BE2C (cell line): ENCODE results near the gene BLZF1.
"Not testable (repeated sequence)": the region's sequence is repeated elsewhere in the genome, so short reads cannot be mapped to it uniquely, and the experiment has no call there.

Source experiments
- DNase-seq: peaks from one replicate; pipeline ENCODE4 v3.0.0-alpha.2; 2020
- H3K27me3 ChIP-seq: fragments of 250-450 bp; sonication (Bioruptor Pico); 2 replicates; pipeline ENCODE4 v1.5.1; 2020; ENCODE audit warnings: mild to moderate bottlenecking
- H3K36me3 ChIP-seq: fragments of 250-450 bp; sonication (Bioruptor Pico); 2 replicates; pipeline ENCODE4 v1.5.1; 2020; ENCODE audit warnings: mild to moderate bottlenecking
- H3K4me1 ChIP-seq: fragments of 250-450 bp; sonication (Bioruptor Pico); 2 replicates; pipeline ENCODE4 v1.5.1; 2020
- H3K4me3 ChIP-seq: 2 replicates; pipeline ENCODE4 v1.5.1; 2011; ENCODE audit warnings: low read depth, low read length
- H3K9me3 ChIP-seq: fragments of 250-450 bp; sonication (Bioruptor Pico); 2 replicates; pipeline ENCODE4 v1.5.1; 2020
- CTCF ChIP-seq: IDR thresholded peaks from 2 replicates; pipeline ENCODE4 v1.5.1; 2012; ENCODE audit warnings: mild to moderate bottlenecking, low read depth, low read length

The BLZF1 gene

GRCh38 chr1:169326261-169326955 lies 41.6 kb upstream of the BLZF1 start:
- no peaks in the 10 kb centered on the region for H3K36me3 ChIP-seq
- H3K9me3 ChIP-seq = no peaks in the 10 kb centered on the region
- H3K4me3 ChIP-seq = no peak overlapping the region
- no peaks in the 10 kb centered on the region for H3K4me1 ChIP-seq
- TF ChIP-seq CTCF = no peak
- no peaks in the 10 kb centered on the region for H3K27me3 ChIP-seq
- DNase-seq = no peak

GRCh38 chr1:169326956-169327268 lies 41.1 kb upstream of the BLZF1 start:
- DNase-seq = no peak

GRCh38 chr1:169327875-169328274 lies 40.1 kb upstream of the BLZF1 start:
- DNase-seq = no peak
- Histone ChIP-seq H3K4me1 (no peaks in the 10 kb centered on the region), H3K9me3 (no peaks in the 10 kb centered on the region), H3K36me3 (no peaks in the 10 kb centered on the region), H3K4me3 (no peak overlapping the region), H3K27me3 (no peaks in the 10 kb centered on the region)
- no peak for TF ChIP-seq CTCF

More at GRCh38 chr1:169326956-169327268, 41.1 kb upstream of the BLZF1 start:
- TF ChIP-seq CTCF = no peak
- Histone ChIP-seq H3K27me3 (no peaks in the 10 kb centered on the region), H3K4me3 (no peak overlapping the region), H3K9me3 (no peaks in the 10 kb centered on the region), H3K4me1 (no peaks in the 10 kb centered on the region), H3K36me3 (no peaks in the 10 kb centered on the region)

GRCh38 chr1:169329383-169329782 lies 38.6 kb upstream of the BLZF1 start:
- Histone ChIP-seq H3K27me3 (no peaks in the 10 kb centered on the region), H3K36me3 (no peaks in the 10 kb centered on the region), H3K4me3 (no peak overlapping the region), H3K9me3 (no peaks in the 10 kb centered on the region), H3K4me1 (no peaks in the 10 kb centered on the region)
- TF ChIP-seq CTCF = no peak
- DNase-seq = no peak

GRCh38 chr1:169330927-169331326 lies 37.1 kb upstream of the BLZF1 start:
- Histone ChIP-seq H3K9me3 (no peaks in the 10 kb centered on the region), H3K27me3 (no peaks in the 10 kb centered on the region), H3K4me1 (no peaks in the 10 kb centered on the region), H3K4me3 (no peak overlapping the region), H3K36me3 (no peaks in the 10 kb centered on the region)
- no peak for DNase-seq
- TF ChIP-seq CTCF = no peak

GRCh38 chr1:169334727-169335126 lies 33.3 kb upstream of the BLZF1 start:
- H3K9me3 ChIP-seq, H3K36me3 ChIP-seq, DNase-seq, H3K27me3 ChIP-seq, H3K4me1 ChIP-seq, H3K4me3 ChIP-seq: not testable (repeated sequence)

GRCh38 chr1:169336947-169337715 lies 30.9 kb upstream of the BLZF1 start:
- H3K4me1 ChIP-seq, H3K4me3 ChIP-seq, H3K27me3 ChIP-seq, H3K9me3 ChIP-seq, DNase-seq, H3K36me3 ChIP-seq: not testable (repeated sequence)
